ENCODE measurements around the gene GCNT1.
"Not testable (repeated sequence)": the region's sequence is repeated elsewhere in the genome, so short reads cannot be mapped to it uniquely, and the experiment has no call there.

Gene GCNT1

DNA sequence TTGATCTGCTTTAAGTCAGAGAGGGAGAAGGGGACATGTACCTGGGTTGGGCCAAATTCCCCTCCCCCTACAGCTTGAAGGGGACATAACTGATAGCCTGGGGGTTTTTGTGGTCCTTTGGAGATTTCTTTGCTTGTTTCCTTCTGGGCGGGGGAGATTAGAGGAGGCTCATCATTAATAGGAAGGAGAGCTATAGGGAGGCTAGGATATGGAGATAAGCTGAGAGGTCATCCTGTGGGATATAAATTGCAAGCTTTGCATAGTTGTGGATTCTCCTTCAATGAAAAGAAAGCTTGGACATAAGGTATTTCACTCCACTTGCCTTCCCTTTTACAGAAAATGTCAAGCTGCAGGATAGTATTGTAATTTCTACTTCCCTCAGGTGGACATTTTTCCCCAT lies 34.5 kb downstream of the GCNT1 start:
- DNase-seq, result not testable (repeated sequence)

DNA sequence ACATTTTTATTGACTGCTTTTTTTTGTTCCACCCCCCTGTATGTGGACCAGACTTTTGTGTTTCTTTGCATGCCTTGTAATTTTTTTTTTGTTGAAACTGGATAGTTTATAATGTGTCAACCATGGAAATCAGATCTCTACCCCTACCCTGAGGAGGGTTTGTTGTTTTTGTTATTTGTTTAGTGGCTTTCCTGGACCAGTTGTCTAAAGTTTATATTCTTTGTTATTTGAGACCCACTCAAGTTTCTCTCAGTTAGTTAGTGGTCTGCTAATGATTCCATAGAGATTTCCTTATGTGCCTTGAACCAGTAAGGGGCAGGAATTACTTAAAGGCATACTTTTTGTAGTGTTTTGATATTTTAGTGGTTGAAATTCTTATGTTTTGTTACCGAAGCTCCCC lies 41.1 kb downstream of the GCNT1 start:
- no peak for DNase-seq

DNA sequence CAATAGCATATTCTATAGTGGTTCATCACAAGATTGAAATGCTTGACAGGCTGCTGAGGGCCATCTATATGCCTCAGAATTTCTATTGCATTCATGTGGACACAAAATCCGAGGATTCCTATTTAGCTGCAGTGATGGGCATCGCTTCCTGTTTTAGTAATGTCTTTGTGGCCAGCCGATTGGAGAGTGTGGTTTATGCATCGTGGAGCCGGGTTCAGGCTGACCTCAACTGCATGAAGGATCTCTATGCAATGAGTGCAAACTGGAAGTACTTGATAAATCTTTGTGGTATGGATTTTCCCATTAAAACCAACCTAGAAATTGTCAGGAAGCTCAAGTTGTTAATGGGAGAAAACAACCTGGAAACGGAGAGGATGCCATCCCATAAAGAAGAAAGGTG lies 43.8 kb downstream of the GCNT1 start:
- no peak for DNase-seq

DNA sequence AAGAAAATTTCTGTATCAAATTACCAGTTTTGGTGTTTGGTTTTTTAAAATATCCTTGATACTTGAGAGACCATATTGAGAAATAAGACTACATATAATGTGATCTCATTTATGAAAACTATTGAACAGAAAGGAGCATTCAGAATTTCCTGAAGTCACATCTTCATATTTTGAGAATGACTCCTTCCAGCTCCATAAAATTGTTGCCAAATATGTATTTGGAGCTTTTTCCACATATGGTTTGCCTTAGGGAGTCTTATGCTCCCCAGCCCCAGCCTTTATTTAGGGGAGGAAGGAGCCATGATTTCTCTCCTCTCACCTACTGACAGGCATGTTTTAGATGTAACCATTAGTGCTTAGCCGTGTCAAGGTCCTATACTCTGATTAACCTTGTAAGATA lies 51.1 kb downstream of the GCNT1 start:
- DNase-seq, result no peak

DNA sequence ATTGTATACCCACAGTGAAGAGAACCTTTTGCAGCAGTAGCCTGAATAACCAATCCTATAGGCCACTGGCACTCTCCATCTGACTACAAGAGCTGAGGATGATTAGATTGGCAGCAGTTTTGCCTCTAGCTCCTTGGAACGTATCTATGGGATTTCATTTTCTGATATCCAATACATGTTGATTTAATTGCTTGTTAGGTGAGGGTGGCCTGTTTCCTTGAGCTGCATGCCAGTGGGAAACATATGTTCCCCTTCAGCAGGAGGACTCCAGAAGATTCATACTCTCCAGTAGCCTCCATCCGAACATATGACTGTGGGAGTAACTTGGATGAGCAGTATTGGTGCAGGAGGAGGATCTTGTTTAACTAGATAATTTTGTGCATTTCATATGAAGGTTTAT lies 51.5 kb downstream of the GCNT1 start:
- no peak for DNase-seq

DNA sequence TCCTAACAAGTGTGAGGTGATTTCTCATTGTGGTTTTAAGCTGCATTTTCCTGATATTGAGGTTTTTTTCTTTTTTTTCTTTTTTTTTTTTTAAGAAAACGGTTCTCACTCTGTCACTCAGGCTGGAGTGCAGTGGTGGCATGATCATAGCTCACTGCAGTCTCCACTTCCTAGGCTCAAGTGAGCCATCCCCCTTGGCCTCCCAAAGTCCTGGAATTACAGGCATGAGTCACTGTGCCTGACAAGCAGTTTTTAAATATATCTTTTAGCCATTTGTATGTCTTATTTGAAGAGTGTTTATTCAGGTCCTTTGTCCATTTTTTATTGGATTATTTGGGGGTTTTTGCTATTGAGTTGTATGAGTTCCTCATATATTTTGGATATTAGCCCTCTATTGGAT lies 53.8 kb downstream of the GCNT1 start:
- no peak for DNase-seq

DNA sequence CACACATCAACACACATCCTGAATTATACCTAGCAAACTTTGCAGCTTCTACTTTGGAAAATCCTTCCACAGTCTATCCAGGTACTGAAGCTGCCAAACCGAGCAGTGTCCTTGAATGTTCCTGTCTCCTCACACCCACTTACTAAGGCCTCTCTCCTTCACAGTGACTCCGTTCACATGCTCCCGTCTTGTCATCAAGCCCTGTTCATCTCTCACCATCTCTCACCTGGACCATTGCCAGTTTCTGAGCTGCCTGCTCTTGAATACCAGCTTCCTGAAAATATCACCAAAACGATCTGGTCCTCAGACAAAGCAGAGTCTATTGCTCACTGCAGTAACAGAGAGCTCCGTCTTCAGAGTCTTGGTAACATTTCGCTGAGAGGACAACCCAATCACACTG lies 57.4 kb downstream of the GCNT1 start:
- DNase-seq, result no peak

DNA sequence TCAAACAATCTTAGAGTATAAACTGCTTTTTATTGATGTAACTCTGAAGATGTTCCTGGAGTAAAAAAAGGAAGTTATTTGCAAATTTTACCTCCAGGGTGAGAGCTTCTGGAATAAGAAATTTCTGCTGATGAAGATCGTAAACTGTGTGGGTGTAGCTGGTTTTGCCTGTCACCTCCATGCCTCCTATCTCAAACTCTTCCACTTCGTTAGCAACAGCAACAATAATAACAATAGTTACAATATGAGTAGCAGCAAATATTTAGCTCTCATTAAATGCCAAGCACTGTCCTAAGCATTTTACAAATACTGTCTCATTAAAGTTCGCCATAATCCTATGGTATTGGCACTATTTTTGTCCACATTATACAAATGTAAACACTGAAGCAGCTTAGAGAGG lies 57.9 kb downstream of the GCNT1 start:
- DNase-seq, result no peak

DNA sequence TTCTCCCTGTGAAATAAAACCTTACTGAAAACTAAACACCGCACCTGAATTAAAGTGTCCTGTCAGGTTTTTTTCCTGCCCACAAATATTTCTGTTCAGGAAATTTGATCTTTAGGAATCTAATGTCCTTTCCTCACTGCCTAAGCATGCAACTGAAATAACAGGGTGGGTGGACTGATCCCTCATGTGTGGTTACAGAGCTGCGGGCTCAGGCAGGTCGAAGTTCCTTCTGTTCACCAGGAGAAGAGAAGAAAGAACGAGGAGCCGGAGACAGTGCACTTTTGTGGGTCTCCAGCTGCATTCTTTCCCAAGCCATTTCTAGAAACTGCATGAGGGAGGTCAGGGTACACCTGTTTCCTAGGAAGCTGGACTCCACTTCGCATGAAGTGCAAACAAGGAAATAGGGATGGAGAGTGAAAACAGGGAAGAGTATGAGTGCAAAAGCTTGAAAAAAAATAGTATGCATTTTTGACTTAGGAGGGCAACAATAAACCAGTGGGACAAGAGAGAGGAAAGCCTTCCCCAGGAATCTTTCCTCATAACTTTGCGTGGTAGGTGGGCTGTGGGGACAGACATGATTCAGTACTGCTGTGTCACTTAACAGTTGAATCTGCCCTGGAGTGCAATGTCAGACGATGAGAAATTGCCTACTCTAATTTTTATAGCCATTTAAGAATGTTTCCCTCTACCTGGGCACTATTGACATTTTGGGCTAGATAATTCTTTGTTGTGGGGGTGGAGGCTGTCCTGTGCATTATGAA lies 60.3 kb downstream of the GCNT1 start:
- DNase-seq, result no peak

DNA sequence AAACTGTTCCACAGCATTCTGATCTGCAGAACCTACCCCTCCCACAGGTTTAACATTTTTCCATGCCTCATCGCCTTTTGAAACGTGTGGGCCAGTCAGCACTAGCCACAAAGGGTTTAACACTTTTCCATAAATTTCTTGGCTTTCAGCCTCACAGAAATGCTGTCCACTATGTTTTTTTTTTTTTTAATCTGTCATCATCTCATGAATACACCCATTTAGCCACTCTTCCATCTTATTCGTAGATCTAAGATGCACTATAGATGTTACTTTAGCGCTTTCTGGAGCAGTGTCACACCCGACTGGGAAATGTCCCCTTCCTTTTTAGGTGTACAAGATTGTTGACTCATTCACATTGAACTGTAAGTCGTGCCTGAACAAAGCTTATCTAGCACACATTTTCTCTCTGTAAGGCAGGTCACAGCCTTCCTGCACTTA lies 62.3 kb downstream of the GCNT1 start:
- DNase-seq, result no peak

DNA sequence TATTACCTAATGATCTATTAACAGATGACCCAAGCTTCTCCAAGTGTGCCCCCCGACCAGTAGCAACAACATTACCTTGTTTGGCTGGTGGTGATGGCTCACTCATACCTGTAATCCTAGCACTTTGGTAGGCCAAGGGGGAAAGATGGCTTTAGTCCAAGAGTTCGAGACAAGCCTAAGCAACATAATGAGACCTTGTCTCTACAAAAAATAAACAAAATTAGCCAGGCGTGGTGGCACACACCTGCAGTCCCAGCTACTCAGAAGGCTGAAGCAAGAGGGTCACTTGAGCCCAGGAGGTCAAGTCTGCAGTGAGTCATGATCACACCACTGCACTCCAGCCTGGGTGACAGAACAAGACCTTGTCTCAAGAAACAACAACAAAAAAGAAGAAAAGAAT lies 62.9 kb downstream of the GCNT1 start:
- DNase-seq, result no peak

DNA sequence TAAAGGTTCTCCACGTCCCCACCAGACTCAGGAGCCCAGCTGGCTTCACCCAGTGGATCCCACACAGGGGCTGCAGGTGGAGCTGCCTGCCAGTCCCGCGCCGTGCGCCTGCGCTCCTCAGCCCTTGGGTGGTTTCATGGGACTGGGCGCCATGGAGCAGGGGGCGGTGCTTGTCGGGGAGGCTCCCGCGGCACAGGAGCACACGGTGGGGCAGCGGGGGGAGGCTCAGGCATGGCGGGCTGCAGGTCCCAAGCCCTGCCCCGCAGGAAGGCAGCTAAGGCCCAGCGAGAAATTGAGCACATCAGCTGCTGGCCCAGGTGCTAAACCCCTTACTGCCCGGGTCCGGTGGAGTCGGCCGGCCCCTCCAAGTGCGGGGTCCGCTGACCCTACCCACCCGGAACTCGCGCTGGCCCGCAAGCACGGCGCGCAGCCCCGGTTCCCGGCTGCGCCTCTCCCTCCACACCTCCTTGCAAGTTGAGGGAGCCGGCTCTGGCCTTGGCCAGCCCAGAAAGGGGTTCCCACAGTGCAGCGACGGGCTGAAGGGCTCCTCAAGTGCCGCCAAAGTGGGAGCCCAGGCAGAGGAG lies 64.7 kb downstream of the GCNT1 start:
- not testable (repeated sequence) for DNase-seq

DNA sequence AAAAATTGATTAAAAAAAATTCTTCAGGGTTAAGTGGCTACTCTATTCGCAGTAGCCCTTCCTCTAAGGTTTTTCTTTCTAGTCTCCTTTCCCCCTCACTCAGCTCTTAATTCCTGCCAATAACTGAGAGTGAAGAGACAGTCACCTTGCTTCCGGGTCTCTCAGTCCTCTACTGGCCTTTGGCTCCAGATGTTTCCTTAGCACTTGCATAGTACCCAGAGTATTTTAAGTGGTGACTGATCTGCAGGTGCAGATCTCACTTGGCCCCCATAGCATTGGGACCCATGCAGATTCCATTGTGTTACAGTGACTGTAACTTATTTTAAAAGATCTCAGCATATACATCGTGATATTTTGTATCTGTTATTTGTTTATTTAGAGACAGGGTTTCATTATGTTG lies 66.2 kb downstream of the GCNT1 start:
- DNase-seq, result no peak

DNA sequence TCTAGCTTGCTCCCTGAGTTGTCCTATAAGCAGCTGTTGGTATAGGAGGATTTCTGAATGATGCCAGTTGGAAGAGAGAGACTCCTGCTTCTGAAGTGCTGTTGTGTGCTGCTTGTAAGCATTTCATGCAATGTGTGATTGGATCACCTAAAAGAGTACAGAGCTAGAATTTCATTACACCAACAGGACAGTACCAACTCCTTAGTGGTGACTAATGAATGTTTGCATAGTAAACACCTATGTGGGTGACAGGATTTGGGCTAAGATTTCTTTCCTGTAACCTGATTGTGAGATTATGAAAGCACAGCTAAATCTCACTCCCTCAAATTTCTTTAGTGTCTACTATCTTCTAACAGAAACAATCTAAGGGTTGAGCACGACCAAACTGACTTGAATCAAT lies 67.0 kb downstream of the GCNT1 start:
- DNase-seq, result no peak

DNA sequence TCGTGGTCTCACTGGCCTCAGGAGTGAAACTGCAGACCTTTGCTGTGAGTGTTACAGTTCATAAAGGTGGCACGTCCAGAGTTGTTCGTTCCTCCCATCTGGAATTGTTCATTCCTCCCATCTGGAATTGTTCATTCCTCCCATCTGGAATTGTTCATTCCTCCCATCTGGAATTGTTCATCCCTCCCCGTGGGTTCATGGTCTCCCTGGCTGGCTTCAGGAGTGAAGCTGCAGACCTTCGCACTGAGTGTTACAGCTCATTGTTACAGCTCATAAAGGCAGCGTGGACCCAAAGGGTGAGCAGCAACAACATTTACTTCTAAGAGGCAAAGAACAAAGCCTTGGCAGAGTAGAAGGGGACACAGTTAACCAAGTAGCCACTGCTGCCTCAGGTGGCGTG lies 69.1 kb downstream of the GCNT1 start:
- no peak for DNase-seq

DNA sequence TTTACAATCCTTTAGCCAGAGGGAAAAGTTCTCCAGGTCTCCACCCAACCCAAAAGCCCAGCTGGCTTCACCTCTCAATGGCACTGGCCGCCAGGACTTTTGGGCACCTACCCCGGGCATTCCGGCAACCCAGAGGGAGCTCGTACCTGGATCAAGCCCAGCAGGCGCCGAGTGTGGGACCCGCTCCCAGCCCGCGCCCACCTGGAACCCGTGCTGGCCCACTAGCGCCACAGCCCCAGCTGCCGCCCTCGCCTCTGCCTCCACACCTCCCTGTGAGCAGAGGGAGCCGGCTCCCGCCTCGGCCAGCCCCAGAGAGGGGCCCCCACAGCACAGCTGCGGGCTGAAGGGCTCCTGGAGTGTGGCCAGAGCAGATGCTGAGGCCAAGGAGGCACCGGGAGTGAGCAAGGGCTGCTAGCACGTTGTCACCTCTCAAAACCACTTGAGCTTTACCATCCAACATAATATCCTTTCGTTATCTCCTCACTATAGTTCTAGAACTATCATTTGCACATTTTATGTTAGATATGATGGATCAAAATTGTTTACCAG lies 69.7 kb downstream of the GCNT1 start:
- no peak for DNase-seq

DNA sequence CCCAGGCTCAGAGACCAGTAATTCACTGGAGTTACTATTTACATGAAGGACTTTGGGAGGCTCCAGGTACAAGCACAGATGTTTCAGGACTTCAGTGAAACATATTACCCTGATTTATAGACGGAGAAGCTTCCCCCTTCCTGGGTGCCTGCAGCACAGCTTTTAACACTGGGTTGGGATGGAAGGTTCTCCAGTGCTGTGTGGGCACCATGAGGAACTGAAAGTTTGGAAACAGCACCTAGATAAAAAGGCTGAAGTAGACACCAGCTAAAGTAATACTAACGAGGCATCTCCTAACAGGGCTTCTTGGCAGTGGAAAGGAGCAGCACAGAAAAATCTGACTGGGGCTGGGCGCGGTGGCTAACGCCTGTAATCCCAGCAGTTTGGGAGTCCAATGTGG lies 70.7 kb downstream of the GCNT1 start:
- no peak for DNase-seq

DNA sequence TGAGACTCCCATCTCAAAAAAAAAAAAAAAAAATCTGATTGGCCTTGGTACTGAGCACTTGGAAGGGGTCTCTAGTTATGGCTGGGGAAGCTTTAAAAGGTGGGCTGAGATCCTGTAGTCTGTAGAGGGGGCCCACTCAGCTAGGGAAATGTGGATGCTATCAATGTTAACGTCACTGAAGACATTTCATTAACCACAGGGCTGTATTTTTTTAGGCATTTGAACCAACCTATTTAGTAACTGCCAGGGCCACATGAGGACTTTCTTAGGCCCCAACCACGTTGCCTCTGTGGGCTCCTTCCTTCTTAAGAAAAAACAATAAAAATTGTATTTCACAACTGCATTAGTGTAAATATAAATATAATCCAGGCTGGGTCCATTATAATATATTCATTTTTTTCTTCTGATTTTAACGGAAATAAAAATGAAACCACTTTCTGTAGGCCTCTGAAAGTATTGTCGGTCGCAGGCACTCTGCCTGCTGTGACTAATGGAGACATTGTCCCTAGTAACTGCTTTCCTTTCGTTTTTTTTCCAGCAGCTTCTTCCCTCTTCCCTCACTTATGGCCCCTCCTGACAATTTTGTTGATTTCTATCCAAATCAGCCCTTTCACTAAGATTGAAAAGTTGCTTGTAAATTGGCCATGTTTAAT lies 71.6 kb downstream of the GCNT1 start:
- DNase-seq, result no peak

DNA sequence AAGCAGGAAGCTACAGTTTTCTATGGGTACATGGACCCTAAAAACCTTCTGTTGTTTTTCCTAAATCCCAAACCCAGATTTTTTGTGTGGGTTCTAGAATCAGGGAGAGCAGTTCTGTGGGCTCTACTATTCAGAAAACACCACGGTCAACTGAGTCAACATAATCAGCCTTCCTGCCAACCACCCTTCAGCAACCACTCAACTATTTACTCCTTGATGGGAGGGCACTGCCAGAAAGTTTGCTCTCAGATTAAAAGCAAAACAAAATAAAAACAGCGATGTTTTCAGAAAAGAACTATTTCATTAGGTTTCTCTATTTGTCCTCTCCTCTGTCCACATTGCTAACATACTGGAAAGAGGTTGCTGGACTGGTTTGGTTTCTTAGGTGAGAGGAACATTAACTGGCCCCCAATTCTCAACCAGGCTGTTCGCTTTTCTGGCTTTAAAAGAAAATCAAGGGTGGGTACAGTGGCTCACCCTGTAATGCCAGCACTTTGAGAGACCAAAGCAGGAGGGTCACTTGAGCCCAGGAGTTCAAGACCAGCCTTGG lies 72.3 kb downstream of the GCNT1 start:
- DNase-seq, result no peak

DNA sequence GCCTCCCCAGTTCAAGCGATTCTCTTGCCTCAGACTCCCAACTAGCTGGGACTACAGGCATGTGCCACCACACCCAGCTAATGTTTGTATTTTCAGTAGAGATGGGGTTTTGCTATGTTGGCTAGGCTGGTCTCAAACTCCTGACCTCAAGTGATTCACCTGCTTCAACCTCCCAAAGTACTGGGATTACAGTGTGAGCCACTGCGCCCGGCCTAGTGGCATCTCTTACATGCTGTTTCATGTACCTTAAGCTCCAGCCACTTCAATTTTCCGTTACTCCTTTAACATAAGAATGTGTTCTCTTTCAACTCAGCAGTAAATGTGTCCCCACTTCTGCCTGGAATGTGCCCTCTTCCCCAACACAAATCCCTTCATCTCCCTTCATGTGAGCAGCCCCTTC lies 73.9 kb downstream of the GCNT1 start:
- not testable (repeated sequence) for DNase-seq

DNA sequence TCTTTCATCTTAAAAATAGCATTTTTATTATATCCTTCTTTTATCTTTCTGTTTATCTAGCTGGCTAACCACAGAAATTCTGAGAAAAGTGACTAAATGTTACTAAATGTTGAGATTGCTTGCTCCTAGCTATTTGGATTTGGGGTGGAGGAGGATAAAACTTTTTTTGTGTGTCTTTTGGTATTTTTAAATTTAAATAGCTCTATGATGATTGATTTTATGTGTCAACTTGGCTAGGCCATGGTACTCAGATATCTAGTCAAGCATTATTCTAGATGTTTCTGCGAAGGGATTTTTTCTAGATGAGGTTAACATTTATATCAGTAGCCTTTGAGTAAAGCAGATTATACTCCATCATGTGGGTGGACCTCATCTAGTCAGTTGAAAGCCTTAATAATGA lies 75.0 kb downstream of the GCNT1 start:
- no peak for DNase-seq

DNA sequence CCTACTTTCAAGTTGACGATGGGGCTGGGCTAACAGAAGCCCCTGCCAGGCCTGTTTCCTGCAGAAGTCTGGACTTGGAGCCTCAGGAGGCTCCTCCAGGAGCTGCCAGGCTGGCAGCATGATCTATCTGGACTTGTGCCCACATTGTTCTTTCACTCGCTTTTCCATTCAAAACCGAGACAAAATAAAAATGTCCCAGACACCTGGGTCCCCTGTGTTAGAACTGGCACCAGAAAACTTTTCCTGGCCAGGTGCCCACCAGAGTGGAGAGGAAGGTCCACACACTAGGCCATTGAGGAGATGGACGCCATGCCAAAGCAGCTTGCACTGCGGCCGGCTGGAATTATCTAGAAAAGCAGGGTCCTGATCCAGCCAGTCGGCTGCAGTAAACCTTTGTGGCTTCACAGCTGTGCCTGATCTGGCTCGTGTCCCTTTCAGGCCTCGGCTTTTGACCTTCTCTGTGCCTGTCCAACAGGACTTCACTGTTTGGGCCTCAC lies 78.2 kb downstream of the GCNT1 start:
- no peak for DNase-seq

DNA sequence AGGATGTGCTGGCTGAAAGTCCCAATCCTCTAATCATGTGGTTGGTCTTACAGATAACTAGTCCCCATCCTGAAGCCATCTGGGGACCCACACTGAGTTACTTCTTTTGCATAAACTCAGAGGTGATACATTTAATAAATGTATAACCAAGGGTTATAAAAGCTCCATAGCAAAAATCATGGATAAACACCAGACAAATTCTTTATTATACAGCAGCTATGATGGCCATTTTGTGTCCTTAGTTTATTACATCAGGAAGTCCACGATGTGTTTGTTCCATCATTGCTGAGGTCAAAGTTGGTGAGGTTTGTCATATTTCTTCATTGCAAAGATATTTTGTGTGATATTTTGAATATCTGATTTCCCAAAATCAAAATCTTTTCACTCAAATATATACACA lies 80.2 kb downstream of the GCNT1 start:
- no peak for DNase-seq

DNA sequence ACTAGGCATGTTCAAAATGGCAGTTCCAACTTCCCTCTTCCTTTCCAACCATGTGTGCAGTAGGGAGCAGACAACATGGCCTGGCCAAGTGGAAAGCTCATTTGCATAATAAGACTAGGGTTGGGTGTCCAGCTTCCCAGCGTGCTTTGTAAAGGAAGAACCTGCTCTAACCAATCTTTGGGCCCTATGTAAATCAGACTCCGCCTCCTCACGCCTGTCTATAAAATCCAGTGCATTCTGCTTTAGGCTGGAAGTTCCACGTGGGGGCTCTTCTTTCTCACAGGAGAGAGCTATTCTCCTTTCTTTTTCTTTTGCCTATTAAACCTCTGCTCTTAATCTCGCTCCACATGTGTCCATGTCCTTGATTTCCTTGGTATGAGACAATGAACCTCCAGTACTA lies 83.4 kb downstream of the GCNT1 start:
- DNase-seq, result no peak

Data from stimulated activated CD4-positive, alpha-beta T cell treated with anti-CD3 and anti-CD28 coated beads, Interleukin-4, amount 100 ng/mL, for 1 hour (primary cell).